Putamen (tissue), 1 donor: Measurements from ENCODE around the gene FBXL13.
A peak's percentile ranks its signal among the peaks of the same experiment; 100 is the strongest.
"Not testable (repeated sequence)": the region's sequence is repeated elsewhere in the genome, so short reads cannot be mapped to it uniquely, and the experiment has no call there.

Experiments used
- DNase-seq: peaks from one replicate; pipeline ENCODE4 v3.0.0-alpha.2; 2016; ENCODE audit warnings: low spot score

Gene FBXL13

DNA sequence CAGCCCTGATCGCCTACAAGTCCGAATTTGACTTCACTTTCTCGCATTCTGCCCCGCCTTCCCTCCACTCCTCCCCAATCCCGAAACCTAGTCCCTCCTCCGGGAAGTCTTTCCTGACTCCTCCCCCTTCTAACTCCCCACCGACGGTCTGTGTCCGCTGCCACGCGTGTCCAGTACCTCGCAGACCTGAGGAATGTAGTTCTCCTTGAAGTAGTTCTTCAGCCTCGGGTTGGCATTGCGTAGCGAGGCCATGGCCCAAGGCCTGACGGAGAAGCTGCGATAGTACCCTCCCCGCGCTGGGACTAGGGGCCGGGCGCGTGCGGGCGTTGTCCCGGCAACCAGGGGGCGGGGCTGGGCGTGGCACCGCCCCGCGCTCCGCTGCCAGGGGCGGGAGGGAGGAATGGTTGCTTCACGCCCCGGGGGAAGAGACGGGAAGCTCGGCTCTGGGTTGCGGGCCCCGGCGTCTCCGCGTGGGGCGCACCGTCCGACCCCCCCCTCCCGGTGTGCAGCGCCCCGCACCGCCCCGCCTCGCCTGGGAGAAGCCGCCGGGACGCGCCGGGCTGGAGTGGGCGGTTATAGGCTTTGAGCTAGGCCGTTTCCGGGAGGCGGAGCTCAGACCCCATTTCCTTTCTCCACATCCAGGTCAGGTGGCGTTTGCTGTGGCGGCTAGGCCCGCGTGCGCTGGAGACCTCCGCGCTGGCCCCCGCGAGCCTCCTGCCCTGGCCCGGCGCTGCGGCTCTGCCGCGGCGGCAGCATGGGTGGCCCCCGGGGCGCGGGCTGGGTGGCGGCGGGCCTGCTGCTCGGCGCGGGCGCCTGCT lies at the start of gene FBXL13, which contains the start of gene ARMC10:
Gene FBXL13 (minus strand): TSS at position 278 of the 818 bp plus-strand sequence.
Gene ARMC10 (plus strand): TSS at position 622 of the 818 bp plus-strand sequence. CDS start 133 bp downstream, at position 755.
- peak; percentile 93 for DNase-seq

GRCh38 chr7:103123529-103123928 lies 48.9 kb upstream of the FBXL13 start:
- no peak for DNase-seq

DNA sequence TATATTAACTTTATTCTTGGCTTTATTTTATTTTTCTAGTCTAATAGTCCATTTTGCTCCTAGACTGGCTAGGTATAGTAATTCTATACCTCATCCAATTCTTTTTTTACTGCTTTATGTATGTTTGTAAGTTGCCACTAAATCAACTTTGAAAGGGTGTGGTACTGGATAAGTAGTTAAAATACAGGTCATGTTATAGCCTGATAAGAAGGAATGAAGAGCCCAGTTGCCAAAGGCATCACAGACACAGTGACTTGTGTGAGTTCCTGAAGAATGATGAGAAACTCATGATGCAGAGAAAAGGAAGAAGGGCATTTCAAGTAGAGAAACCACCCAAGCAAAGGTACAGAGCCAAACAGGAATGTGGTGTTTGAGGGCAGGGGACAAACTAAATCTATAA lies 47.0 kb upstream of the FBXL13 start:
- no peak for DNase-seq

DNA sequence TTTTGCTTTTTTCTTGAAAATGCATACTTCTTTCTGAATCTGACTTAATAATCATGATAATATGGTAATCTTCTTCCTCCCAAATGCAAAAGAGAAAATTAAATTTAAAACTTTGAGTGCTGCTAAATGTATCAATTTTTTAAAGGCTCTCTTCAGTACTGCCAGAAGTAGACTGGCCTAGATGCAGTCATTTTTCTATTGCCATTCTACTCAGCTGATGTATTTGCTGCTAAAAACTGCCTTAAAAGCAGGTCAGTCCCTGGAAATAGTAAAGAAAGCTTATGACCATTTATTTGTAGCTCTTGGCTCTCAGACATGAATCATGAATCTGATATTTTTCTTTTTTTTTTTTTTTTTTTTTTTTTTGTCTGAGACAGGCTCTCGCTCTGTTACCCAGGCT lies 45.8 kb upstream of the FBXL13 start:
- no peak for DNase-seq

DNA sequence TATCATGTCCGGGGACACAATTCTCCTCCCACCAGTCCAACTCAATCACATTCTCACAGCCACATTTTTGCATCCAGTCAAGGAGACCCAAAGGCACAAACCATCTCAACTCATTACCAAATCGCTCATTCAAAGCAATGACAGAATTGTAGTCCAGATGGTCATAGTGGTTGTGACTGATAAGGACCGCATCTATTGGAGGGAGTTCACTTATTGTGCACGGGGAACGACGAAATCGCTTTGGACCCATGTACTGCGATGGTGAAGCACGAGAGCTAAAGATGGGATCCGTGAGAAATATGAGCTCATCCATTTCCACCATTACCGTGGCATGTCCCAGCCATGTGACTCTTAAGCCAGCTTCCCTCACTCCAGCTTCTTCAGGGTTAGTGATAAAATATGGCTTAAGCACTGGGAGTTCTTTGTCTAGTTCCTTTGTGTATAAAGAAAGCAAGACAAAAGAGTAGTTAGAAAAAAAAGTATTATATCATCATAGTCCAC lies 45.2 kb upstream of the FBXL13 start:
- no peak for DNase-seq

GRCh38 chr7:103117465-103117864 lies 42.9 kb upstream of the FBXL13 start:
- DNase-seq, result no peak

- DNase-seq, result peak; percentile 78
Observed at GRCh38 chr7:103116991-103117390, 42.4 kb upstream of the FBXL13 start.

DNA sequence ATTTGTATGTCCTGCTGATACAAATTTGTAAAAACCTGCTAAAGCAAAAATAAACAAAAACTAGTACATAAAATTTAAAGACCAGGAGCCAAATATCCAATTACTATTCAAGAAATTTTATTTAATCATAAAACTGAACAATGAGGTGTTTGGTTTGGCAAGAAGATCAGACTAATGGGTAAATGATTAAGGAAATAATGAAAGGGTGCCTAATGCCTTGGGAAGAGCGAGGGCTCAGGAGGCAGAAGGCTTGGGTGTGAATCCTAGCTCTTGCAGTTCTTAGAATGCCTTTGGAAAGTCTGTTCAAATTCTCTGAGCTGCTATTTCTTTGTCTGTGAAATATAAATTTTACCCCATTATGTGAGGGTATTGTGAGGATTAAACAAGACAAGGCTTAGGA lies 41.9 kb upstream of the FBXL13 start:
- DNase-seq, result peak; percentile 24

DNA sequence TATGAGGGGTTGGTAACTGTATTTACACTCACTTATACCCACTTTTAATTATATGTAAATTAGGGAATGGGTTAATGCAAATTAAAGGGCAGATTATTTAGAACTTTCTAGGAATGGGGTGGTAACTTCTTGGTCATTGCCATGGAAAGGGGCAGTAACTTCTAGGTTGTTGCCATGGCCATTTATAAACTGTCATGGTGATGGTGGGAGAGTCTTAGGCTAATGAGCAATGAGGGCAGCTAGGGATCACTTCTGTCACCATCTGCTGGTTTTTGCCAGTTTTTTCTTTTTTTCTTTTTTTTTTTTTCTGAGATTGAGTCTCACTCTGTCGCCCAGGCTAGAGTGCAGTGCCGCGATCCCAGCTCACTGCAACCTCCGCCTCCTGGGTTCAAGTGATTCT lies 41.2 kb upstream of the FBXL13 start:
- no peak for DNase-seq

GRCh38 chr7:103114576-103115008 lies 40.0 kb upstream of the FBXL13 start:
- DNase-seq, result peak; percentile 59

GRCh38 chr7:103113164-103113563 lies 38.6 kb upstream of the FBXL13 start:
- DNase-seq, result no peak

GRCh38 chr7:103106703-103107070 lies 32.1 kb upstream of the FBXL13 start:
- not testable (repeated sequence) for DNase-seq

- DNase-seq, result no peak
Observed at GRCh38 chr7:103106005-103106702, 31.6 kb upstream of the FBXL13 start.

DNA sequence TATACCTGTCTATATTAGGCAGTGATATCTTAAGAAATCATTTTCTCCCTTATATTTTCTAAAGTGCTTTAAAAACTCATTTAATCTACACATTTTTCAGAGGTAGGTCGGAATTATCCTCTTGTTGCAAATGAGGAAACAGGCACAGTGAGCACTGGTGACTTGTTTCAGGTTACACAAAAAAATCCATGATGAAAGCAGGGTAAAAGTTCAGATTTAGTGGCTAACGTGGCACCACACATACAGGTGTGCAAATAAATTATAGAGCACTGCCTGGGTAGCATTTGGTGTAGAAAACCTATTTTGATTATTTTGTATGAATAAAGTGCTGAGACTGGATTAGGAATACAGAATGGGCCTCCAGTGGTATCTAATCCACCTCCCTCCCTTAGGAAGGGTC lies 26.9 kb upstream of the FBXL13 start:
- no peak for DNase-seq

DNA sequence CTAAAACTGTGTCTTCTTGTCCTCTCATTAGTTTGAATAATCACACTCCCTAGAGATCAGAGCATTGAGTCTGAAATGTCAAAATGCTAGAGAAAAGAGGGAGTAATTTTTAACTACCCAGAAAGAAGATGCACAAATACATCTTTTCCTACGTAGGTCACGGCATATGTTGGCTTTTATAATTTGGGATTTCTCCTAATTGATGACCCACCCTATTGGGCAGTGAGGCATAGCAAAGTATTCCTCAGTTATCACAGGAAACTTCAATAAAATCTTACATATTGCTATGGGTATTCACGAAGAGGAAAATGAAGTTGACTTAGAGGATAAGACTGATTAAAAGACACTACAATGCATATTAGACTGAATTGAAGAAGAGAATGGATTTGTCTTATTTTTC lies 25.8 kb upstream of the FBXL13 start:
- no peak for DNase-seq

GRCh38 chr7:103097041-103097440 lies 22.4 kb upstream of the FBXL13 start:
- no peak for DNase-seq

- not testable (repeated sequence) for DNase-seq
Observed at GRCh38 chr7:103095558-103095957, 21.0 kb upstream of the FBXL13 start.

DNA sequence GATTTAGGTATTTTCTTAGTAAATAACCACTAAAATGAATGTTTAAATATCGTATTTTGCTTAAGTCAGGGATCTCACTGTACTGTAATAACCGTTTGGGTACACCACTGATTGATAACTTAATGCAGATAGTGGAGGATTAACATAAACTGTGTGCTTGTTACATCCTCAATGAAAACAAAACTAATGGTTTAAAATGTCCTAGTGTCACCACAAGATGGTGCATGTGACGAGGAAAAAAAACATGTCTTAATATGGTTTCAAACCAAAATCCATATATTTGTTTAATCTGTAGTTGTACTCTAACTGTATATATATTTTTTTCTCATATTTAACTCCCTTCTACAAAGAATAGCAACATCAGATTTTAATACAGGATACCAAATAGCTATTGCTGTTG lies 19.5 kb upstream of the FBXL13 start:
- no peak for DNase-seq

DNA sequence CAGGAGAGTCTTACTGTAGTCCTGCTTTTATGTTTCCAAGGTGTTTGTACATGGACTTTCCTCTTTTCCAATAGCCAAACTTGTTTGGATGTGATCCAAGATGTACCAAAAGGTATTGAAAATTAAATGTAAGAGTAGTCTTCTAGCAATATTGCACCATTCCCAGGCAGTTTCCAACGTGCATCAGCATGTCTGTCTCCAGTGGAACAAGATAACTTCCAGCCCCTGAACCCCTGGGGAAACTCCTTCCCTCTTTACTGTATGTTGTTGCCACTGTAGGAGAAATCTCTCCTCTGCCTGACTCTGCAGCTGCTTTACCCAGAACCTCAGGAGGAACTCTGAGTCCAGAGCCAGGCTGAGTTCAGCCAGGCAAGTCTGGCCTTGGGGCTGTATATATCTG lies 18.8 kb upstream of the FBXL13 start:
- no peak for DNase-seq

- DNase-seq, result not testable (repeated sequence)
Observed at GRCh38 chr7:103092321-103092720, 17.7 kb upstream of the FBXL13 start.

DNA sequence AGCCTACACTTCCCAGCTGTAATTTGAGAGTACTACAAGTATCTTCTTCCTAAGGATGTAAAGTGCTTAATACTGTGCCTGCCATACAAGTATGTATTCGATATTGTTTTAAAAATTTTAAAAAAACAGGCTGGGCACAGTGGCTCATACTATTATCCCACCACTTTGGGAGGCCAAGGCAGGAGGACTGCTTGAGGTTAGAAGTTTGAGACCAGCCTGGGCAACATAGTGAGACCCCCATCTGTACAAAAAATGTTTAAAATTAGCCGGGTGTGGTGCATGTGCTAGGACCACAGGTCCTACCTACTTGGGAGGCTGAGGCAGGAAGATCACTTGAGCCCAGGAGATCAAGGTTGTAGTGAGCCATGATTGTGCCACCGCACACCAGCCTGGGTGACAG lies 8.6 kb upstream of the FBXL13 start:
- no peak for DNase-seq

DNA sequence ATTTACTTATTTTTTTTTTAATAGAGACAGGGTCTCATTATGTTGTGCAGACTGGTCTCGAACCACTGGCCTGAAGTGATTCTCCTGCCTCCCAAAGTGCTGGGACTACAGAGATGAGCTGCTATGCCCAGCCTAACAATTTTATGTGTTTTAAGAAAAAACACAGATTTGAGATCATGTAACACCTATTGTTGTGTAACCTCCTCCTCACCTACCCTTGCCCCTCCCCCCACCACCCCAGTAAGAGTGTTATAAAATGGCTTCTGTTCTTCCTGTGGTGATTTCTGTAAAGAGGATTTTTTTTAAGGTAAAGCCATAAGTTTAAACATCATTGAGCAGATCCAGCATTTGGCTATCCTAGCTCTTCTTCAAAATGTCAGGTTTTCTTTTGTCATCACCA lies 7.9 kb upstream of the FBXL13 start:
- DNase-seq, result no peak

DNA sequence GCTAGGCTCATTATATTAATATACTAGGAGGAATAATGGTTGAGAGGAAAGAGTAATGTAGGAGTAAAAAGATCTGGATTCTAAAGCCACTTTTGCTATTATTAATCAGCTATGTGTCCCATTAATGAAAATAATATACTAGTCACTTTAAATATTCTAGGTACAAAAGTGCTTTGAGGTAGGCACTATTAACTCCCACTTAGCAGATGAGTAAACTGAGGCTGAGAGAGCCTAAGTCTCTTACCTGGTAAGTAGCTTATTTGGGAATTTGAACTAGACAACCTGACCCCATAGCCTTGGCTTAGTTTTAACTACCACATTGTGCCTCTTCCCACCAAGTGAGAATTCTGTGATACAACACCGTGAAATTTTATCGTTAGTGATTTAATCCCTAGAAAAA lies 6.3 kb upstream of the FBXL13 start:
- DNase-seq, result no peak
